ENCODE data around the gene SSBP3.

DNA sequence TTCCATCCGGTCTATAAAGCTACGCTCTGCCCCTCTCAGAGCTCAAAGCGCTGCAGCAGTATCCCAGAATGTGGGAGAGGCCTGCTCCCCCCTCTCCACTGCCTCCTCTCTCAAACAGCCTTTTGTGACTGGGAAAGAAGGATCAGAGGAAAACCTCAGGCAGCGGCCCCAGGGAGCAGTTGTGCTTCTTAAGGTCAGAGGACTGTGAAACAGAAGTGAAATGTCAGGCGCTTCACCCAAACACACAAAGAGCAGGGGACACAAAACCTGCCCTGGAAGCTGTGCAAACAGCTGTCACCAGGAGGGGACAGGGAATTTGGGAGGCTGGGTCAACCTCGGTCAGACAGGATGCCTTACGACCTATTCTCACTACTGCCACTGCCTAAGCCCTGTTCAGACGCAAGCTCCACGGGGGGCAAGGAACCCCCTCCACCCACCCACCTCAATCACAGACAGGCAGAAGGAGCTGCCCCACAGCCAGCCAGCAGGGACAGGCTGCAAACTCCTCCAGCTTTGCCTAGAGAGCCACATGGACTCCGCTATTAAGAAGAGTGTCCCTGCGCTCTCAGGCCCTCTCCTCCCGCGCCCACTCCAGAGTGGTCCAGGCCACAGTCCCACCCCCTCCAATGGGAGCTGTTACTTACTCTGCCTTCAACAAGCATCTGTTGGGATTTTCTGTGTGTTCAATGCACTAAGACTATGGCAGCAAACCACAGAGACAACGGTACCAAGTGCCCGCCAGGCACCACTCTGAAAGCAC, 14.6 kb downstream of the SSBP3 start:
- TF ChIP-seq, protein P1, sequence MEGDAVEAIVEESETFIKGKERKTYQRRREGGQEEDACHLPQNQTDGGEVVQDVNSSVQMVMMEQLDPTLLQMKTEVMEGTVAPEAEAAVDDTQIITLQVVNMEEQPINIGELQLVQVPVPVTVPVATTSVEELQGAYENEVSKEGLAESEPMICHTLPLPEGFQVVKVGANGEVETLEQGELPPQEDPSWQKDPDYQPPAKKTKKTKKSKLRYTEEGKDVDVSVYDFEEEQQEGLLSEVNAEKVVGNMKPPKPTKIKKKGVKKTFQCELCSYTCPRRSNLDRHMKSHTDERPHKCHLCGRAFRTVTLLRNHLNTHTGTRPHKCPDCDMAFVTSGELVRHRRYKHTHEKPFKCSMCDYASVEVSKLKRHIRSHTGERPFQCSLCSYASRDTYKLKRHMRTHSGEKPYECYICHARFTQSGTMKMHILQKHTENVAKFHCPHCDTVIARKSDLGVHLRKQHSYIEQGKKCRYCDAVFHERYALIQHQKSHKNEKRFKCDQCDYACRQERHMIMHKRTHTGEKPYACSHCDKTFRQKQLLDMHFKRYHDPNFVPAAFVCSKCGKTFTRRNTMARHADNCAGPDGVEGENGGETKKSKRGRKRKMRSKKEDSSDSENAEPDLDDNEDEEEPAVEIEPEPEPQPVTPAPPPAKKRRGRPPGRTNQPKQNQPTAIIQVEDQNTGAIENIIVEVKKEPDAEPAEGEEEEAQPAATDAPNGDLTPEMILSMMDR (IDR thresholded peaks at IDR 0.05), result no peak
- no peak for TF ChIP-seq POLR2AphosphoS5 (IDR thresholded peaks at IDR 0.05; ENCODE audit: insufficient read depth in 1 of 2, low read depth in 1 of 2)
